GM21737 (cell line): Measurements from ENCODE around the gene PAXIP1.

Experiments
- ATAC-seq: cut with Tn5 transposase; IDR thresholded peaks from one replicate; pipeline ENCODE4 v1.9.1; 2021; ENCODE audit warnings: mild to moderate bottlenecking, moderate library complexity; ENCODE audit not compliant: unreplicated experiment

PAXIP1 gene

GRCh38 chr7:154898973-154899855 lies 103.7 kb downstream of the PAXIP1 start:
- ATAC-seq, result no peak

GRCh38 chr7:154896076-154896475 lies 106.8 kb downstream of the PAXIP1 start:
- no peak for ATAC-seq
